Measurements from ENCODE around the gene KRTAP21-2. TPM values are rescaled to one million over a fixed set of nuclear protein-coding genes. Genes with fewer than 3 reads are reported as not detected.

Gene KRTAP21-2
- polyA plus RNA-seq, 3 donors = not detected

Other genes starting within 250 kb of the KRTAP21-2 start
- not detected for gene KRTAP19-5, start 245.1 kb downstream of the KRTAP21-2 start, polyA plus RNA-seq (ENCODE audit: insufficient read length in 3 of 3)
- gene KRTAP19-6, start 205.4 kb downstream of the KRTAP21-2 start, polyA plus RNA-seq (ENCODE audit: insufficient read length in 3 of 3) = not detected
- gene KRTAP19-7, start 185.9 kb downstream of the KRTAP21-2 start, polyA plus RNA-seq (ENCODE audit: insufficient read length in 3 of 3) = not detected
- not detected for gene KRTAP22-2, start 156.9 kb downstream of the KRTAP21-2 start, polyA plus RNA-seq (ENCODE audit: insufficient read length in 3 of 3)
- not detected for gene KRTAP6-3, start 154.8 kb downstream of the KRTAP21-2 start, polyA plus RNA-seq (ENCODE audit: insufficient read length in 3 of 3)
- not detected for gene KRTAP6-2, start 148.4 kb downstream of the KRTAP21-2 start, polyA plus RNA-seq (ENCODE audit: insufficient read length in 3 of 3)
- gene KRTAP22-1, start 146.2 kb downstream of the KRTAP21-2 start, polyA plus RNA-seq (ENCODE audit: insufficient read length in 3 of 3) = not detected
- gene KRTAP6-1, start 133.3 kb downstream of the KRTAP21-2 start, polyA plus RNA-seq (ENCODE audit: insufficient read length in 3 of 3) = not detected
- not detected for gene KRTAP20-1, start 130.8 kb downstream of the KRTAP21-2 start, polyA plus RNA-seq (ENCODE audit: insufficient read length in 3 of 3)
- not detected for gene KRTAP20-4, start 126.6 kb downstream of the KRTAP21-2 start, polyA plus RNA-seq (ENCODE audit: insufficient read length in 3 of 3)
- not detected for gene KRTAP20-2, start 112.1 kb downstream of the KRTAP21-2 start, polyA plus RNA-seq (ENCODE audit: insufficient read length in 3 of 3)
- not detected for gene KRTAP20-3, start 104.4 kb downstream of the KRTAP21-2 start, polyA plus RNA-seq (ENCODE audit: insufficient read length in 3 of 3)
- not detected for gene KRTAP21-3, start 28.5 kb downstream of the KRTAP21-2 start, polyA plus RNA-seq (ENCODE audit: insufficient read length in 3 of 3)
- gene KRTAP21-1, start 8.2 kb upstream of the KRTAP21-2 start, polyA plus RNA-seq (ENCODE audit: insufficient read length in 3 of 3) = not detected
- not detected for gene KRTAP8-1, start 66.0 kb upstream of the KRTAP21-2 start, polyA plus RNA-seq (ENCODE audit: insufficient read length in 3 of 3)
- gene KRTAP7-1, start 82.5 kb upstream of the KRTAP21-2 start, polyA plus RNA-seq (ENCODE audit: insufficient read length in 3 of 3) = not detected
- gene KRTAP11-1, start 134.3 kb upstream of the KRTAP21-2 start, polyA plus RNA-seq (ENCODE audit: insufficient read length in 3 of 3) = not detected